Keratinocyte (primary cell): Measurements from ENCODE around the gene ROR2.

Source experiments
- EZH2 ChIP-seq: IDR thresholded peaks from one replicate; pipeline ENCODE4 v1.6.1; 2012; ENCODE audit warnings: inconsistent platforms, mild to moderate bottlenecking, low read length, moderate library complexity
- TF ChIP-seq, protein P1 (sequence below), 3 experiments: IDR thresholded peaks in 1 of 3; conservative IDR thresholded peaks in 1 of 3; optimal IDR thresholded peaks in 1 of 3; 2 replicates in 2 of 3; 3 replicates in 1 of 3; pipeline versions ENCODE3 to v1.5.1; 2011; ENCODE audit warnings: low read length in 3 of 3, mild to moderate bottlenecking in 3 of 3, moderate library complexity in 2 of 3, control low read depth in 1 of 3, inconsistent platforms in 1 of 3; ENCODE audit not compliant: insufficient read depth in 2 of 3; ENCODE audit errors: extremely low read depth in 1 of 3

GRCh38 chr9:91736898-91737601 is 213.0 kb downstream of the ROR2 start:
- TF ChIP-seq, protein P1, sequence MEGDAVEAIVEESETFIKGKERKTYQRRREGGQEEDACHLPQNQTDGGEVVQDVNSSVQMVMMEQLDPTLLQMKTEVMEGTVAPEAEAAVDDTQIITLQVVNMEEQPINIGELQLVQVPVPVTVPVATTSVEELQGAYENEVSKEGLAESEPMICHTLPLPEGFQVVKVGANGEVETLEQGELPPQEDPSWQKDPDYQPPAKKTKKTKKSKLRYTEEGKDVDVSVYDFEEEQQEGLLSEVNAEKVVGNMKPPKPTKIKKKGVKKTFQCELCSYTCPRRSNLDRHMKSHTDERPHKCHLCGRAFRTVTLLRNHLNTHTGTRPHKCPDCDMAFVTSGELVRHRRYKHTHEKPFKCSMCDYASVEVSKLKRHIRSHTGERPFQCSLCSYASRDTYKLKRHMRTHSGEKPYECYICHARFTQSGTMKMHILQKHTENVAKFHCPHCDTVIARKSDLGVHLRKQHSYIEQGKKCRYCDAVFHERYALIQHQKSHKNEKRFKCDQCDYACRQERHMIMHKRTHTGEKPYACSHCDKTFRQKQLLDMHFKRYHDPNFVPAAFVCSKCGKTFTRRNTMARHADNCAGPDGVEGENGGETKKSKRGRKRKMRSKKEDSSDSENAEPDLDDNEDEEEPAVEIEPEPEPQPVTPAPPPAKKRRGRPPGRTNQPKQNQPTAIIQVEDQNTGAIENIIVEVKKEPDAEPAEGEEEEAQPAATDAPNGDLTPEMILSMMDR (optimal IDR thresholded peaks at IDR 0.05 in 1 of 3, IDR thresholded peaks at IDR 0.05 in 1 of 3, conservative IDR thresholded peaks at IDR 0.05 in 1 of 3; ENCODE audit: extremely low read depth in 1 of 3, insufficient read depth in 2 of 3, low read length in 3 of 3), result no peak
- no peak for TF ChIP-seq EZH2
